Liver (tissue), 9 donors: Measurements from ENCODE around the gene FNTB. TPM values are rescaled to one million over a fixed set of nuclear protein-coding genes. Genes with fewer than 3 reads are reported as not detected.

Experiments
- DNase-seq: peaks from one replicate; pipeline ENCODE4 v3.0.0-alpha.2; 2017; ENCODE audit warnings: low spot score
- H3K27ac ChIP-seq, 2 donors: one replicate each; pipeline ENCODE4 v1.7.0; 2013; ENCODE audit warnings: inconsistent platforms in 2 of 2, low read length in 2 of 2, control low read depth in 1 of 2, low read depth in 1 of 2, mild to moderate bottlenecking in 1 of 2
- H3K27me3 ChIP-seq, 4 donors: one replicate each; pipeline versions ENCODE4 v1.6.1 to v1.7.0; 2013; ENCODE audit warnings: low read length in 3 of 4, inconsistent platforms in 1 of 4, mild to moderate bottlenecking in 1 of 4, moderate library complexity in 1 of 4; ENCODE audit not compliant: control insufficient read depth in 4 of 4, insufficient read depth in 4 of 4
- H3K36me3 ChIP-seq, 4 donors: one replicate each; pipeline versions ENCODE4 v1.6.1 to v1.7.0; 2013; ENCODE audit warnings: low read length in 3 of 4, mild to moderate bottlenecking in 3 of 4, low read depth in 1 of 4, moderate library complexity in 1 of 4; ENCODE audit not compliant: control insufficient read depth in 4 of 4, insufficient read depth in 3 of 4
- H3K4me1 ChIP-seq, 4 donors: one replicate each; pipeline versions ENCODE4 v1.6.1 to v1.7.0; 2013; ENCODE audit warnings: low read length in 3 of 4, mild to moderate bottlenecking in 3 of 4, moderate library complexity in 1 of 4; ENCODE audit not compliant: control insufficient read depth in 4 of 4, insufficient read depth in 4 of 4
- H3K4me3 ChIP-seq, 3 donors: one replicate each; pipeline versions ENCODE4 v1.6.1 to v1.7.0; 2013; ENCODE audit warnings: low read length in 3 of 3, control low read depth in 1 of 3, low read depth in 1 of 3, mild to moderate bottlenecking in 1 of 3
- H3K9ac ChIP-seq, 2 donors: one replicate each; pipeline ENCODE4 v1.7.0; 2013; ENCODE audit warnings: low read length in 2 of 2, mild to moderate bottlenecking in 2 of 2, moderate library complexity in 2 of 2, control low read depth in 1 of 2, low read depth in 1 of 2
- H3K9me3 ChIP-seq, 4 donors: one replicate each; pipeline versions ENCODE4 v1.6.1 to v1.7.0; 2013; ENCODE audit warnings: low read length in 3 of 4; ENCODE audit not compliant: control insufficient read depth in 4 of 4
- CTCF ChIP-seq: fragments of 150-350 bp; IDR thresholded peaks from 2 replicates; pipeline ENCODE4 v1.5.1; 2017; ENCODE audit warnings: improper control_type of control experiment, low read depth, low read length; ENCODE audit not compliant: missing input control
- EGR1 ChIP-seq, 2 donors: IDR thresholded peaks; 2 replicates each; pipeline ENCODE4 v1.6.1; 2016 to 2018; ENCODE audit warnings: antibody characterized with exemption in 2 of 2, low read depth in 2 of 2
- FOXA1 ChIP-seq: IDR thresholded peaks from 2 replicates; pipeline ENCODE4 v1.6.1; 2016; ENCODE audit warnings: antibody characterized with exemption
- FOXA2 ChIP-seq: IDR thresholded peaks from 2 replicates; pipeline ENCODE4 v1.6.1; 2016; ENCODE audit warnings: antibody characterized with exemption
- GABPA ChIP-seq, 2 donors: IDR thresholded peaks in 1 of 2; conservative IDR thresholded peaks in 1 of 2; 2 replicates each; pipeline ENCODE4 v1.6.1; 2016; ENCODE audit warnings: antibody characterized with exemption in 2 of 2, mild to moderate bottlenecking in 1 of 2, moderate library complexity in 1 of 2
- HNF4A ChIP-seq, 2 donors: conservative IDR thresholded peaks; 2 replicates each; pipeline ENCODE4 v1.6.1; 2016; ENCODE audit warnings: antibody characterized with exemption in 2 of 2, mild to moderate bottlenecking in 2 of 2
- HNF4G ChIP-seq: IDR thresholded peaks from 2 replicates; pipeline ENCODE4 v1.6.1; 2016; ENCODE audit warnings: antibody characterized with exemption
- JUND ChIP-seq, 2 donors: IDR thresholded peaks; 2 replicates each; pipeline ENCODE4 v1.6.1; 2016; ENCODE audit warnings: antibody characterized with exemption in 2 of 2
- MAX ChIP-seq: IDR thresholded peaks from 2 replicates; pipeline ENCODE4 v1.6.1; 2016; ENCODE audit warnings: antibody characterized with exemption
- NR2F2 ChIP-seq: IDR thresholded peaks from 2 replicates; pipeline ENCODE4 v1.6.1; 2016; ENCODE audit warnings: antibody characterized with exemption
- RAD21 ChIP-seq, 2 donors: IDR thresholded peaks; 2 replicates each; pipeline ENCODE4 v1.6.1; 2016; ENCODE audit warnings: antibody characterized with exemption in 2 of 2, mild to moderate bottlenecking in 2 of 2
- REST ChIP-seq: IDR thresholded peaks from 2 replicates; pipeline ENCODE4 v1.6.1; 2016; ENCODE audit warnings: antibody characterized with exemption, mild to moderate bottlenecking
- RXRA ChIP-seq, 2 donors: IDR thresholded peaks; 2 replicates each; pipeline ENCODE4 v1.6.1; 2017 to 2018; ENCODE audit warnings: antibody characterized with exemption in 2 of 2, mild to moderate bottlenecking in 1 of 2
- SP1 ChIP-seq: IDR thresholded peaks from 2 replicates; pipeline ENCODE4 v1.6.1; 2018; ENCODE audit warnings: antibody characterized with exemption, mild to moderate bottlenecking
- TAF1 ChIP-seq: conservative IDR thresholded peaks from 2 replicates; pipeline ENCODE4 v1.6.1; 2016; ENCODE audit warnings: antibody characterized with exemption, mild to moderate bottlenecking
- YY1 ChIP-seq: IDR thresholded peaks from 2 replicates; pipeline ENCODE4 v1.6.1; 2016; ENCODE audit warnings: antibody characterized with exemption, mild to moderate bottlenecking
- ZBTB33 ChIP-seq: IDR thresholded peaks from 2 replicates; pipeline ENCODE4 v1.6.1; 2016; ENCODE audit warnings: antibody characterized with exemption
- WGBS: extraction: QIAGEN DNeasy Blood & Tissue Kit; methylation state at CpG from one replicate; pipeline ENCODE4 v1.1.7; 2013; 5-methylcytosine and 5-hydroxymethylcytosine counted together
- polyA plus RNA-seq, 2 donors: library from polyadenylated mRNA; stranded (reverse) in 1 of 2; unstranded in 1 of 2; fragments of 200-250 nt in 1 of 2; fragments of >200 nt in 1 of 2; fragmentation: Nextera tagmentation in 1 of 2; extraction: Ambion mirVana in 1 of 2; gene quantifications; one replicate each; pipeline versions ENCODE4 v1.2.1 to v1.2.3, GENCODE V29; 2013 to 2015
- total RNA-seq, 2 donors: library from RNA; depleted of rRNA; stranded (reverse); fragments of >200 nt; gene quantifications; one replicate each; pipeline ENCODE4 v1.2.3, GENCODE V29; 2014
- donor health status: healthy.
- donor health status: healthy.
- donor health status: healthy.
- donor health status: healthy.
- donor health status: healthy.

The FNTB gene
- total and polyA plus RNA-seq, 4 donors, result 6.3 to 17.2 (median 9.0) TPM

GRCh38 chr14:65101631-65102440 is 115.1 kb downstream of the FNTB start:
- peaks cover 5 to 37% (median 27%) of the 10 kb centered on the region in 4 donors for H3K4me1 ChIP-seq
- peak overlapping the region; percentile 89 to 94 for H3K27ac ChIP-seq
- under 1% methylated on average over 66 of the region's 66 CpGs for WGBS
- peak overlapping the region; percentile 77 to 94 (median 86) for H3K4me3 ChIP-seq
- H3K36me3 ChIP-seq, result peaks cover 0 to 2% (median under 1%) of the 10 kb centered on the region in 4 donors
- H3K9ac ChIP-seq, result peak overlapping the region; percentile 82 to 84
- H3K9me3 ChIP-seq, result no peaks in the 10 kb centered on the region
- no peaks in the 10 kb centered on the region for H3K27me3 ChIP-seq
- peak; percentile 57 for DNase-seq
- TF ChIP-seq REST (peak; percentile 91), EGR1 (IDR thresholded peaks at IDR 0.05; ENCODE audit: low read depth in 2 of 2) (no peak), GABPA (IDR thresholded peaks at IDR 0.05 in 1 of 2, conservative IDR thresholded peaks at IDR 0.05 in 1 of 2) (no peak), ZBTB33 (no peak), MAX (no peak), YY1 (no peak), RXRA (IDR thresholded peaks at IDR 0.05) (no peak)

- no peaks in the 10 kb centered on the region for H3K9me3 ChIP-seq
- peaks cover 5 to 31% (median 21%) of the 10 kb centered on the region in 4 donors for H3K4me1 ChIP-seq
- DNase-seq, result peak; percentile 96
- H3K9ac ChIP-seq, result peak within 1 kb of the TSS; percentile 82 to 84
- peak within 1 kb of the TSS; percentile 86 to 94 (median 92) for H3K4me3 ChIP-seq
- H3K27me3 ChIP-seq, result no peaks in the 10 kb centered on the region
- H3K36me3 ChIP-seq, result peaks cover 0 to 1% (median 0%) of the 10 kb centered on the region in 4 donors
- WGBS, result under 1% methylated on average over 61 of the region's 61 CpGs
- peak within 1 kb of the TSS; percentile 89 to 94 for H3K27ac ChIP-seq
- TF ChIP-seq TAF1, result peak; percentile 60
- TF ChIP-seq YY1, result peak; percentile 55
- peak; percentile 49 for TF ChIP-seq REST
- no peak for TF ChIP-seq NR2F2
- peak; percentile 78 for TF ChIP-seq FOXA1
- TF ChIP-seq HNF4A (conservative IDR thresholded peaks at IDR 0.05), result peak in 1 of 2 donors; percentile 30
- TF ChIP-seq HNF4G, result no peak
- no peak for TF ChIP-seq JUND (IDR thresholded peaks at IDR 0.05)
- no peak for TF ChIP-seq RXRA (IDR thresholded peaks at IDR 0.05)
- TF ChIP-seq CTCF, result no peak
- peak in 1 of 2 donors; percentile 62 for TF ChIP-seq GABPA (IDR thresholded peaks at IDR 0.05 in 1 of 2, conservative IDR thresholded peaks at IDR 0.05 in 1 of 2)
- peak; percentile 96 for TF ChIP-seq MAX
- peak; percentile 64 for TF ChIP-seq SP1
- no peak for TF ChIP-seq RAD21 (IDR thresholded peaks at IDR 0.05)
- peak; percentile 63 for TF ChIP-seq FOXA2
Observed at GRCh38 chr14:65102441-65103149, 115.9 kb downstream of the FNTB start, which contains the start of gene MAX. TSS of gene MAX (minus strand) at chr14:65102517. CDS start at chr14:65102339, 178 bp downstream.
